Measurements from ENCODE around the gene MZF1. TPM values are rescaled to one million over a fixed set of nuclear protein-coding genes. Genes with fewer than 3 reads are reported as not detected.

Gene MZF1
- total RNA-seq, 1 experiment from 2014 or later, result 18.0 TPM

GRCh38 chr19:58538257-58539168 lies 34.6 kb downstream of the MZF1 start:
- POLR2A ChIA-PET (ENCODE audit: unreplicated experiment), result no interaction called here

GRCh38 chr19:58536852-58537798 lies 36.0 kb downstream of the MZF1 start:
- no peaks in the 10 kb centered on the region for H3K79me2 ChIP-seq (ENCODE audit: low read length)
- no peak overlapping the region for H2AFZ ChIP-seq (ENCODE audit: low read length)
- no peaks in the 10 kb centered on the region for H3K9me3 ChIP-seq (ENCODE audit: low read length)
- no peak for TF ChIP-seq EZH2phosphoT487 (IDR thresholded peaks at IDR 0.05; ENCODE audit: borderline replicate concordance, low read length)
- ChIA-PET POLR2A (ENCODE audit: unreplicated experiment) (no interaction called here), CTCF (no interaction called here)
- no TSS peak for BruUV-seq (replicated peaks)
- H3K9me2 ChIP-seq (replicated peaks; ENCODE audit: low read length), result no peaks in the 10 kb centered on the region
- no peaks in the 10 kb centered on the region for H4K20me1 ChIP-seq (ENCODE audit: low read length)
- intact Hi-C loops (cut with micrococcal nuclease), result no loop called here
- H3K36me3 ChIP-seq (ENCODE audit: low read depth, low read length), result no peaks in the 10 kb centered on the region
- H3F3A ChIP-seq (ENCODE audit: low read length, unreplicated experiment), result no peaks in the 10 kb centered on the region
- no peak overlapping the region for H3K4me2 ChIP-seq (ENCODE audit: low read length)
- H3K27me3 ChIP-seq (ENCODE audit: low read length), result 0 out of 2 replicates have a peak, but pooled peaks cover 6% of the 10 kb centered on the region
- no peak for DNase-seq
- no peaks in the 10 kb centered on the region for H3K4me1 ChIP-seq (ENCODE audit: insufficient read depth, low read length)
- H3K4me3 ChIP-seq (ENCODE audit: low read length), result no peak overlapping the region
- H3K9ac ChIP-seq (ENCODE audit: low read length), result no peak overlapping the region
- no peak overlapping the region for H3K27ac ChIP-seq (ENCODE audit: low read length)
- ATAC-seq, result no peak

More at GRCh38 chr19:58538257-58539168, 34.6 kb downstream of the MZF1 start:
- DNase-seq (no peak), ATAC-seq (no peak)
- H3K36me3 ChIP-seq (ENCODE audit: low read depth, low read length), result no peaks in the 10 kb centered on the region
- H3K27me3 ChIP-seq (ENCODE audit: low read length), result 0 out of 2 replicates have a peak, but pooled peaks cover 3% of the 10 kb centered on the region
- no peak overlapping the region for H2AFZ ChIP-seq (ENCODE audit: low read length)
- H3F3A ChIP-seq (ENCODE audit: low read length, unreplicated experiment), result peaks cover 3% of the 10 kb centered on the region
- CTCF ChIA-PET, result no interaction called here
- H3K4me1 ChIP-seq (ENCODE audit: insufficient read depth, low read length), result no peaks in the 10 kb centered on the region; the same call in 1 of the 2 replicates
- no peak overlapping the region for H3K4me2 ChIP-seq (ENCODE audit: low read length)
- no peak overlapping the region for H3K27ac ChIP-seq (ENCODE audit: low read length)
- intact Hi-C loops (cut with micrococcal nuclease), result no loop called here
- H3K9me3 ChIP-seq (ENCODE audit: low read length), result no peaks in the 10 kb centered on the region
- no peak overlapping the region for H3K4me3 ChIP-seq (ENCODE audit: low read length)
- no peaks in the 10 kb centered on the region for H4K20me1 ChIP-seq (ENCODE audit: low read length)
- H3K79me2 ChIP-seq (ENCODE audit: low read length), result no peaks in the 10 kb centered on the region
- no peaks in the 10 kb centered on the region for H3K9me2 ChIP-seq (replicated peaks; ENCODE audit: low read length)
- H3K9ac ChIP-seq (ENCODE audit: low read length), result no peak overlapping the region
- BruUV-seq (replicated peaks), result no TSS peak
- TF ChIP-seq EZH2phosphoT487 (IDR thresholded peaks at IDR 0.05; ENCODE audit: borderline replicate concordance, low read length) (no peak), EZH2 (IDR thresholded peaks at IDR 0.05; ENCODE audit: low read length, unreplicated experiment) (no peak), CTCF (conservative IDR thresholded peaks at IDR 0.05; ENCODE audit: low read depth, low read length) (no peak)

GRCh38 chr19:58535857-58536256 lies 37.3 kb downstream of the MZF1 start:
- ATAC-seq, result no peak
- ChIA-PET POLR2A (ENCODE audit: unreplicated experiment) (no interaction called here), CTCF (no interaction called here)
- intact Hi-C loops (cut with micrococcal nuclease), result no loop called here
- H3K79me2 ChIP-seq (ENCODE audit: low read length), result no peaks in the 10 kb centered on the region
- H3K4me3 ChIP-seq (ENCODE audit: low read length), result no peak overlapping the region
- peaks cover 18% of the 10 kb centered on the region for H3K27me3 ChIP-seq (ENCODE audit: low read length)
- BruUV-seq (replicated peaks), result no TSS peak
- no peaks in the 10 kb centered on the region for H3K9me3 ChIP-seq (ENCODE audit: low read length)
- H3F3A ChIP-seq (ENCODE audit: low read length, unreplicated experiment), result no peaks in the 10 kb centered on the region
- no peak overlapping the region for H2AFZ ChIP-seq (ENCODE audit: low read length)
- H3K4me2 ChIP-seq (ENCODE audit: low read length), result no peak overlapping the region
- no peaks in the 10 kb centered on the region for H3K9me2 ChIP-seq (replicated peaks; ENCODE audit: low read length)
- no peak overlapping the region for H3K9ac ChIP-seq (ENCODE audit: low read length)
- no peaks in the 10 kb centered on the region for H4K20me1 ChIP-seq (ENCODE audit: low read length)
- DNase-seq, result no peak
- no peaks in the 10 kb centered on the region for H3K4me1 ChIP-seq (ENCODE audit: insufficient read depth, low read length)
- TF ChIP-seq CTCF (conservative IDR thresholded peaks at IDR 0.05; ENCODE audit: low read depth, low read length), result no peak
- no peak for TF ChIP-seq EZH2 (IDR thresholded peaks at IDR 0.05; ENCODE audit: low read length, unreplicated experiment)
- no peak for TF ChIP-seq EZH2phosphoT487 (IDR thresholded peaks at IDR 0.05; ENCODE audit: borderline replicate concordance, low read length)
- no peak overlapping the region for H3K27ac ChIP-seq (ENCODE audit: low read length)
- H3K36me3 ChIP-seq (ENCODE audit: low read depth, low read length), result no peaks in the 10 kb centered on the region
